Prostate gland (tissue), 2 donors: ENCODE data around the gene PSD4.

Experiments
- POLR2A ChIP-seq: fragments of 450-650 bp; IDR thresholded peaks from one replicate; pipeline ENCODE4 v1.6.1; 2016; ENCODE audit warnings: antibody characterized with exemption, mild to moderate bottlenecking
- TF ChIP-seq, protein P1 (sequence below), 4 experiments: fragments of 200-600 bp in 2 of 4; fragments of 450-650 bp in 2 of 4; sonication (generic) in 2 of 4; IDR thresholded peaks; 1 replicate in 3 of 4; 2 replicates in 1 of 4; pipeline ENCODE4 v1.5.1; 2016 to 2019; ENCODE audit warnings: antibody characterized with exemption in 4 of 4, mild to moderate bottlenecking in 2 of 4, moderate library complexity in 2 of 4

- TF ChIP-seq POLR2A: no peak
- TF ChIP-seq, protein P1, sequence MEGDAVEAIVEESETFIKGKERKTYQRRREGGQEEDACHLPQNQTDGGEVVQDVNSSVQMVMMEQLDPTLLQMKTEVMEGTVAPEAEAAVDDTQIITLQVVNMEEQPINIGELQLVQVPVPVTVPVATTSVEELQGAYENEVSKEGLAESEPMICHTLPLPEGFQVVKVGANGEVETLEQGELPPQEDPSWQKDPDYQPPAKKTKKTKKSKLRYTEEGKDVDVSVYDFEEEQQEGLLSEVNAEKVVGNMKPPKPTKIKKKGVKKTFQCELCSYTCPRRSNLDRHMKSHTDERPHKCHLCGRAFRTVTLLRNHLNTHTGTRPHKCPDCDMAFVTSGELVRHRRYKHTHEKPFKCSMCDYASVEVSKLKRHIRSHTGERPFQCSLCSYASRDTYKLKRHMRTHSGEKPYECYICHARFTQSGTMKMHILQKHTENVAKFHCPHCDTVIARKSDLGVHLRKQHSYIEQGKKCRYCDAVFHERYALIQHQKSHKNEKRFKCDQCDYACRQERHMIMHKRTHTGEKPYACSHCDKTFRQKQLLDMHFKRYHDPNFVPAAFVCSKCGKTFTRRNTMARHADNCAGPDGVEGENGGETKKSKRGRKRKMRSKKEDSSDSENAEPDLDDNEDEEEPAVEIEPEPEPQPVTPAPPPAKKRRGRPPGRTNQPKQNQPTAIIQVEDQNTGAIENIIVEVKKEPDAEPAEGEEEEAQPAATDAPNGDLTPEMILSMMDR (IDR thresholded peaks at IDR 0.05): no peak
These were observed 84.8 kb downstream of the PSD4 start for GRCh38 chr2:113258471-113259147.
